ENCODE results near the gene CUX1.

- no peak for TF ChIP-seq CTCF (IDR thresholded peaks at IDR 0.05)
- no peak for TF ChIP-seq POLR2A (IDR thresholded peaks at IDR 0.05)
Measured at GRCh38 chr7:102042016-102042656, 224.7 kb downstream of the CUX1 start.

Data from lower leg skin (tissue), 3 donors.